HG02588 (cell line): Measurements from ENCODE around the gene DSTYK.
"Not testable (repeated sequence)": the region's sequence is repeated elsewhere in the genome, so short reads cannot be mapped to it uniquely, and the experiment has no call there.

ENCODE experiments used
- ATAC-seq: cut with Tn5 transposase; IDR thresholded peaks from one replicate; pipeline ENCODE4 v1.9.1; 2021; ENCODE audit warnings: mild to moderate bottlenecking, moderate library complexity; ENCODE audit not compliant: unreplicated experiment

The DSTYK gene

DNA sequence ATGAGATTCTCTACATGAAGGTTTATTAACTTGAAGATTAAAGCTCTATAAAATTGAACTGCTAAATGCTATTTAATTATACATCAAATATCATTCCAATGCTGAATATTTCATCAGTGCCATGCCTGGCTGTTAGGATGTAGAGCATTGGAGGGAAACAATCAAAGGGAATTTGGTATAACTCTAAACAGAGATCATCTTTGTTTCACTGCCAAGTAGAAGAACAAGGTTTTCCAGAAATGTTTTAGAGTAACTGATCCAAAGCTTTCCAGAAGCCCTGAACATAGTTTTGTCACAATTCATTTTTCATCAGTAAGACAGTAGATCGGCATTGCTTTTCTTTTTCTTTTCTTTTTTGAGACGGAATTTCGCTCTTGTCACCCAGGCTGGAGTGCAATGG, 5.9 kb upstream of the DSTYK start:
- ATAC-seq: no peak

DNA sequence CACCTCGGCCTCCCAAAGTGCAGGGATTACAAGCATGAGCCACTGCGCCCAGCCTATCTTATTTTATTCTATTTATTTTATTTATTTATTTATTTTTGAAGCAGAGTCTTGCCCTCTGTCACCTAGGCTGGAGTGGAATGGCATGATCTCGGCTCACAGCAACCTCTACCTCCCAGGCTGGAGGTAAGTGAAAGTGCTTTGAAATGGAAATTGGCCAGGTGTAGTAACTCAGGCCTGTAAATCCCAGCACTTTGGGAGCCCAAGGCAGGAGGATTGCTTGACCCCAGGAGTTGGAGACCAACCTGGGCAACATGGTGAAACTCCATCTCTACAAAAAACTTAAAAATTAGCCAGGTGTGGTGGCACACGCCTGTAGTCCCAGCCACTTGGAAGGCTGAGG, 5.1 kb upstream of the DSTYK start:
- no peak for ATAC-seq

DNA sequence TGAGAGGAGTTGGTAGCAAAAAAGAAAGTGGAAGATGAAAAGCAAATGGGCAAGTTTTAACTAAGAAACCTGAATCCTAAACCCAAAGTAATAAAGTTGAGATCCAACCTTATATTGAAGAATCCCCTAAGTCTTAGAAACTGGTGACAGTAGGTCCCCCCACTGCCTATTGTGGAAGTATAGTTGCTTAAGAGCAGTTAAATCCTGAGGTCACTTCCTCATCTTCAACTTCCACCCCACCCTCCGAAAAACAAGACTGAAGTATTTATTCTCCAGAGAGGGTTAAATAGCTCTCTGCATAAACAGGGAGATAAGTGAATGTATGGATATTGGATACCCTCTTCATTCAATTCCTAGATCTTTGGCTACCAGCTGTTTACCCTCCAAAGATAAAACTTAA, 3.3 kb upstream of the DSTYK start:
- ATAC-seq: no peak

DNA sequence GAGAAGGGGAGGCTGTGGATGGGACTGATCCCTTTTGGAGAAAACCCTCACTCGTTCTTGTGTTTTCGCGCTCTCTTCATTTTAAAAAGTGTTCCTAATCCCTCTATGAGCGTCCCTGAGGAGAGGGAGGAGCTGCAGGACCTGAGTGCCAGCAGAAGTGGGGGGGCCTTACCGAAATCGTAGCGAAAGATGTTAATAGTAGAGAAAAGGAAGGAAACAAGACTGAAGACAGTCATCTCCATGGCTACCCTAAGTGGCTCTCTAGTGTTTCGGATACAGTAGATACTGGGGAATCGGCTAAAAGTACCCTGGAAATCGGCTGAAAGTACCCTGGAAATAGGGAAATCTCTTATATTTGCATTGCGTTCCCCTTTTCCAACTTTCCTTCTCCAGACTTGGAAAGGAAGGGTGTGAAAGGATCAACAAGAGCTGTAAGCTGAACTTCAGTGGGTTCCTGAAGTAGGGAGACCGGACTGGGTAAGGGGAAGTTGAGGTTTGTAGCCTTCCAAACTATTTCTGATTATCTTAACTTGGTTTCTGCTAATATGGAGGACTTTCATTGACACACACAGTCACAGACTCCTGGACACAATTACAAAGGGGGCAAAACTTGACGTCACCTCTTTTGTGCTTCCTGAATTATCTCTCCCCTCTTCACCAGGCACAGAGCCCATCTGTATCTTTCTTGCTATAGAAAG, 486 bp upstream of the DSTYK start:
- peak; percentile 20 for ATAC-seq

DNA sequence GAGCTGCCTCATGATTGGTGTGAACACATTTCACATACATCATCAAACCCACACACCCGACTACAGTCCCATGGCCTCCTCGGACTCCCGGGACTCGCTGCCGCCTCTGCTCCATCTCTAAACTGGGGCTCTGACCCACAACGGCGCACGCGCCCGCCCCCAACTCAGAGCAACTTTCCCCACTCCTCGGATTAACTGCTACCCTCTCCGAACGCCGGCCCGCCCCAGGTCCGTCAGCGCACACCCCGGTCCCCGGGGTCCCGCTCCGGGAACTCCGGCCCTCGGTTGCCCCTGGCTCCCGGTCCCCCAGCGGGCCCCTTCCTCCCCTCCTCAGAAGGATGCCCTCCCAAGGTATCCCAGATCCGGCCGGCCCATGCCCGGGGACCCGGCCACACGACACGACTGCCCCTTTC, 740 bp downstream of the DSTYK start:
- peak; percentile 16 for ATAC-seq

DNA sequence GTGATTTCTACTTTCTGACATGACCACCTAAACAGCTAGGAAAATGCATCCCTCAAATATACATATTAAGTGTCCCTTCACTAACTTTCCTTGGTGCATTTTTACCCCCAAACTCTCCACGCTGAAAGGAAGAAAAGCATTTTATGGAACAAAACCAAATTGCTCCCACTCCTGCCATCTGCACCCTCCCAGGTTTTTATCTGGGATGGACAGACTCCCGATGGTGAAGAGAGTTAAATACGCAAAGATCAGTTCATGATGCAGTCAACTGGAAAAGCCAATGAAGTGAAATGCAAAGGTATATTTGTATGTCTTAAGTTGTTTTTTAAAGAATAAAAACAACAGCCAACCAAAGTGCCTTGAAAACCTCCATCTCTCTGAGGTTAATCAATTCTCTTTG, 2.7 kb downstream of the DSTYK start:
- ATAC-seq: no peak

DNA sequence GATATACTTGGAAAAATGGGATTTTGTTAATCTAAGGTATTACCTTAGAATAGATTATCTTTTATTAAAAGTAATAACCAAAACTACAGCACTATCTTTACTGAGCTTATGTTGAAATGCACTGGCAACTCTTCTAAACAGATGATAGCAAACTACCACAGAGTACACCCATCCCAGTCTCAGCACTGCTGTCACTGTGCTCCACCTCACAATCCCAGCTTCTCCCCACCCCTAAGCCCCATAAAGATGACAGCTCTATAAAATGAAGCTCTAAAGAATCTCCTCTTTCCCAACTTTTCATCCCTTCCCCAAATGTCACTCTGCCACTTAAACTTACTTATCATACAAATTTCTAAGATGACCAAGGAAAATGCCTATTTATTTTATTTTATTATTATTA, 6.4 kb downstream of the DSTYK start:
- ATAC-seq: no peak

DNA sequence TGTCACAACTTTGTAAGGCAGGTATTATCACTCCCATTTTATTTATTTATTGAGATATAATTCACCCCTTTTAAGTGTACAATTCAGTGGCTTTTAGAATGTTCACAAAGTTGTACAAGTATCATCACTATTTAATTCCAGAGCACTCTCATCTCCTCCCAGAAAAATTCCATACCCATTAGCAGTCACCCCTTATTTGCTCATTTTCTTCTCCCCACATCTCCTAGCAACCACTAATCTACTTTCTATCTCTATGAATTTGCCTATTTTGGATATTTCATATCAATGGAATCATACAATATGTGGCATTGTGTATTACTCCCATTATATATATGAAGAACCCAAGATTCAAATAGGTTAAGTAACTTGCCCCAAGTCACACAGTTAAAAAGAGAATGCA, 7.0 kb downstream of the DSTYK start:
- no peak for ATAC-seq

DNA sequence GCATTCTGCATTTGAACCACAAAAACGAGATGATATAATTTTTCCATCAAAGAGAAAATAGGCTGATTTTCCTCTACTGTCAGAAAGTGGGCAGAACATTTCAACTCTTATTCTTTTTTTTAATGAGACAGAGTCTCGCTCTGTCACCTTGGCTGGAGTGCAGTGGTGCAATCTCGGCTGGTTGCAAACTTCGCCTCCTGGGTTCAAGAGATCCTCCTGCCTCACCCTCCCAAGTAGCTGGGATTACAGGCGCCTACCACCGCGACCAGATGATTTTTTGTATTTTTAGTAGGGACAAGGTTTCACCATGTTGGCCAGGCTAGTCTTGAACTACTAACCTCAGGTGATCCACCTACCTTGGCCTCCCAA, 11.6 kb downstream of the DSTYK start:
- no peak for ATAC-seq

DNA sequence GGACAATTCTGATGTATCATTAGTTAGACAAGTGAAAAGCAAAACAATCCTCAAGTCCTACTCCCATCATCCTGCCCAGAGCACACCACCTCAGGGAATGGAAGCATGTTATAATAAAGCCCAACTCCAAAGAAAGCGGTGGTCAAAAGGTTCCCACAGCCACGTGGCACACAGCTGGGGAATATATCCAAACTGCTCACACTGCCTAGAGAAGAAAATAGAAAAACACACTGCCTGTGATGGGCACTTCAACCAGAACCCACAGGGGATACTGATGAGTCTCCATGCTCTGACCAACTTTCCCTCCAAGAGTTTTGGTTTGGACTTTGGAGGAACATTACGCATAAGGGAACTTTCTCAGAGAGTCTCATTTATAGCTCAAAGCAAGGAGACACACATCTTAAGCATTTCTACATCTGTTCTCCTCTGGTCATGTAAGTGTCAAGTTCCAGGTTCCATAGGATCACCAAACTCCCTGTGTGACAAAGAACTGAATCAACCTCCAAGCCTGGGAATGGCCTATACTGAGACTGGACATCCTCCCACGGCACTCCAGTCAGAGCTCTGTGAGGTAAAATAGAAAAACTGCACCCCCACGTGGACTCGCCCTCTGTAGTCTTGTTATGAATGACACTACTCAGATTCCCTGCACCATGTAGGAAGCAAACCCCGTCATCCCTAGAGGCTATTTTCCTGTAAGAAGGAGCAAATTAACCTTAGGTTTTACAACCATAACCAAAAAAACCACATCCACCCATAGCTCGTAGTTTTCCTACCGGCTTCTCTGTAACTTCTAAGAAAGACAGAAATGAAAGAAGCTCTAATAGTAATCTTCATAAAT, 12.2 kb downstream of the DSTYK start:
- no peak for ATAC-seq

DNA sequence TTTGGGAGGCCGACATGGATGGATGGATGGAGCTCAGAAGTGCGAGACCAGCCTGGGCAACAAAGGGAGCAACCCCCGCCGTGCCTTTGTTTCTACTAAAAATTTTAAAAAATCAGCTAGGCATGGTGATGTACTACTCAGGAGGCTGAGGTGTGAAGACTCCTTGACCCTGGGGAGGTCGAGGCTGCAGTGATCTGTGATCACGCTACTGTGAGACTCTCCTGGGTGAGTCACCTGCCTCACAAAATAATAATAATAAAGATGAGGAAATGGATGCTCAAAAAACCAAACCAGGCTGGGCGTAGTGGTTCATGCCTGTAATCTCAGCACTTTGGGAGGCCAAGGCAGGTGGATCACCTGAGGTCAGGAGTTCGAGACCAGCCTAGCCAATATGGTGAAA, 19.2 kb downstream of the DSTYK start:
- ATAC-seq: no peak

DNA sequence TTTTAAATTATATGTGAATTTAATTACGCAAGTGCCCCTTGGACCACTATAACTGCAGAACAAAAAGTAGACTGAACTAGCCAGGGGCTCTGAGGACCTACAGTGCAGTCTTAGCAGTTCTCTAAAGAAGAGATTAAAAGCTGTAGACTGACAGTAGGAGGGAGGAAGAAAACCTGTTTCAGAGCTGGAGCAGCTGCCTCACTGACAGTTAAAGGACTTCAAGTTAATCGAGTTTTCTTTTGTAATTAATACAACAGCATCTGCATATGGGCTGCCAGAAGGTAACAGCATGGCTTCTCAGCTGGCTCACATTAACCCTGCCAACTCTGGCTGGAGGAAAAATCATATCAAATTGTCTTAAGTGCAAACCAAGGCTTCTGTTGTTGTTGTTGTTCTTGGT, 19.9 kb downstream of the DSTYK start:
- ATAC-seq: no peak

DNA sequence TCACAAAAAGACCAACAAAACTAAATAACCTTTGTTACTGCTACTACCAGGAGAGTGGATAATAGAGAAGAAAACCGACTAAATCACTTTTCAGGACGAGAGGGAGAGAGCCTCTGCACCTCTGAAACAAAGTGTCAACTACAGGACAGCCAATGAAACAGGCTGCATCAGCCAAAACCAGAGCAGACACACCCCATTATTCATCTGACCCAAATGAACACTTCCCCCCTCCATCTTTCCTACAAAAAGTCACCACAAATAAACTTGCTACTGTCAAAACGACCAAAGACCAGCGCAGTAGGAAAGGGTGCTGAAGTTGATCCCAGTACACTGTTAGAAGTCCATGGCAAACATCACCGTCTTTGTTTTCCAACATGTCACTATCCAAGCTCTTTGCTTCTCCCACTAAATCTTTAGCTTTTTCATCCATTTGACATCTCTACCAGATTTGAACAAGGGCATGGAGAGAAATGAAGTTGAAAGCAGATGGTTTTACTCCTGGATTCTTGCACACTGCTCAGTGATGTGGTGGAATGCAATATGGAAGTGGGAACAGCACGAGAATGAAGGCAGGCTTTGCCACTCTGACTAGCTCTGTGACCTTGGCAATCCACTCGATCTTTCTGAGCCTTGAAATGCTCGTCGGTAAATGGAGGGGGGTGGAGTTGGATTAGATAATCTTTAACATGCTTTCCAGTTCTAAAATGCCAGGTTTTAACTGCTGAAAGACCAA, 20.5 kb downstream of the DSTYK start:
- ATAC-seq: no peak

DNA sequence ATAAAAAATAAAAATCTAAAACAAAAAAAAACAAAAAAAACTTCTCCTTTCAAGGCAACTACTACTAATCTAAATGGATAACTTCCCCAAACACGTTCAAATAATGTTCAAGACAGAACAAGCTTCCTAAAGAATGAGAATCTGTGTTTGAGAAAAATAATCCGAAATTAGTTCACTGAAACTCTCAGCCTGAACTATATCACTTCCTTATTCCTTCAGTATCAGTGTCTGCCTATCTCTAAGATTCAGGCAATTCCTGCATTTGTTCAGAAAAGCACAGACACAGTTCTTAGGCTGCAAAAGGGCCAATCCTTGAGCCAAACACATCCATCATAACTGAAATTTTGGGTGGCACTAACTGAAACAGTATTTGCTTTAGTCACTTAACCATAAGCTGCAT, 22.4 kb downstream of the DSTYK start:
- ATAC-seq: no peak

DNA sequence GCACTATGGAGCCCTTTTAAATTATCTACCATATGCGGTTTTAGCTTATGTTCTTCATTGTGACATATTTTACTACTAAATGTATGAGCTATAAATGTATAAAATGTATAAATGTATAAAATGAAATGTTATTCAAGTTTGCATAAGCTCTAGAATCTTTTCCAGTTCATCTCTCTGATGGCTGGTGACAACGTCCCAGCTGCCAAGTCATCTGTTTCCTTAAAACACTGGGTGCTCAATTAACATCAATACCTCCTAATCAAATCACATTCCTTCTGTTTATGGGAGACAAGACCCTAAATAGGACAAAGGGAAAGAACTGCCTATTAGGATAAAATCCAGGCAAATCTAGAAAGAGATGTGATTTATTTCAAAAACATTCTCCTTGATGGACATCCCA, 22.9 kb downstream of the DSTYK start:
- ATAC-seq: no peak

DNA sequence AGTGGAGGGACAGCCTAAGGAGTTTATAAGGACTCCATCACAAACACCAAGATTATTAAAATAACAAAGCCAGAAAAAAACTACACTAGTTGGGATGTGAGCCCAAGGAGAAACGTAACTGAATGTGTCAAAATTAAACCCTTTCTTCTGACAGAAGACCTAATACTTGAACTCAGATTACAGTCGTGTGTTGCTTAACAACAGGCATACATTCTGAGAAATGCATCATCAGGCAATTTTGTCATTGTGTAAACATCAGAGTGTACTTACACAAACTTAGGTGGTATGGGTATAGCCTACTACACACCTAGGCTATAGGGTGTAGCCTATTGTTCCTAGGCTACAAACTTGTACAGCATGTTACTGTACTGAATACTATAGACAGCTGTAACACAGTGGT, 23.4 kb downstream of the DSTYK start:
- ATAC-seq: no peak

DNA sequence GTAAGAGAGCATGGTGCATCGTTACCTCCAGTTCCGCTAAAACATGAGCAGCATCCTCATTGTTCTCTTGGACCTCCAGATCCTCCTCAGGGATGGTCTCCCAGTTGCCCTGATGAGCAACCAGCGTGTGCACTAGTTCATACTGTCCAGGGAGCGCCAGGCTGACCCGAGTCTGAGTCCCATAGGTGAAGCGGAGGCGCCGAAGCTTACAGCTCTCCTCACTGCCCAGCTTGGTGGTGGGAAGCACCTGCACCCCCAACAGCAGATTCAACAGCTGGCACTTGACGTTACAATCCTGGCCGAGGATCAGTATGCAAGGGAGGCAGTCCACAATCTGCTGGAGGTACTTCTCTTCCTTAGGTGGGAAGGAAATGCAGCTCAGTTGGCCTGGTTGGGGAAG, 24.1 kb downstream of the DSTYK start:
- ATAC-seq: no peak

DNA sequence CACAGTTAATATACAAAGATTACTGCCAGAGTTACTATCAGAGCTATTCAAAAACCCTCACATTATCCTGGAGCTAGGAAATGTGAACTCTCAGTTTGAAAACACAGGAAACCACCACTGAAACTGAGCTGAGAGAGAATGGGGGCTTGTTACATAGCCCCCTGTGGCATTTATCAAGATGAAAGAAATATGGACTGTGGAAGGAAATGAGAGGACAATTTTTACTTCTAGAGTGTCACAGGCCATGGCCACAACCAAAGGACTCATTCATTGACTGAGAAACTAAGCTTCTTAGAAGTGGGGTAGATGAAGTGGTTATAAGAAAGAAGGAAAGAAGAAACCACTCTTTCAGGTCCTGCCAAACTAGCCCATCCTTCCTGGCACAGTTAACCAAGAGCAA, 25.3 kb downstream of the DSTYK start:
- no peak for ATAC-seq

DNA sequence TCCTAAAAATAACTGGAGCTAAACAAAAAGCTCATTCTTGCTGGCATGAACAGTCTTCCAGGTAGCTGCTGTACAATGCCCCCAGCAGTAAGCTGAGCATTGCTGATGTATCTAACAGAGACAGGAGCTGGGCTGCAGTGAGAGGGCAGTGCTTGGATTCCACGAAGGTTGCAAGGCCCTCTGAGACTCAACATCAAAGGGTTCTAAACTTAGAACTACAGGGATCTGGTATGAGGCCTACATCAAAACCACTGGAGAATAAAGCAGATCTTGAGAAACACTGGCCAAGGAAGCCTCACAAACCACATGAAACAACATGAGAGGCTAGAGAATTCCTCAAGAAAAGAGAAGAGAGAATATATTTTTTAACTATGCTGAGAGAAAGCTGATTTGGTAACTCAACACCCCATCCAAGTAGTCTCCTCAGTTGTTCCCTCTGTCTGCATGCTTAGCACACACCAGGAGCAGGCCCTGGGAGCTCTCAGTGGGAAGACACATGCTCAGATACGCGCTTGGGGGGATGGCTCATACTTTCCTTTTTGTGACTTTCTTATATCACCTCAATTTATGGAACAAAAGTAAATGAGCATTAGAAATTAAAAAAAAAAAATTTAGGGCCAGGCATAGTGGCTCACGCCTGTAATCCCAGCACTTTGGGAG, 27.7 kb downstream of the DSTYK start:
- ATAC-seq: no peak

DNA sequence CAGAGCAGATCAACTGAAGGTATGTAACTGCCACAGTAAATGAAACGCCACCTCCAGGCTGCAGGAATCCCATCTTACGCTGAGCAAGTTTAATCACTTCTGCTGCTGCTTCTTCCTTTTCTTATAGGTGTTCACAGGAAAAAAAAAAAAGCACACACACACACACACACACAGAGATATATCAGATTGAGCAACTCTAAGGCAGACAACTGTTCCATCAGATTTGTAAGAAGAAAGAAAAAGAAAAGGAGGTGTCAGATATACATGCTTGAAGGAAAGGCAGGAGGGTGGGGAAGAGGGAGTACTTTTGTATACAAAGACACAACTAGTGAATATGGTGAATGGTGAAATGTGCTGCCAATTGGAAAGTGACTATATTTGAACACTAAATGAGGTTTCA, 28.6 kb downstream of the DSTYK start:
- ATAC-seq: no peak

DNA sequence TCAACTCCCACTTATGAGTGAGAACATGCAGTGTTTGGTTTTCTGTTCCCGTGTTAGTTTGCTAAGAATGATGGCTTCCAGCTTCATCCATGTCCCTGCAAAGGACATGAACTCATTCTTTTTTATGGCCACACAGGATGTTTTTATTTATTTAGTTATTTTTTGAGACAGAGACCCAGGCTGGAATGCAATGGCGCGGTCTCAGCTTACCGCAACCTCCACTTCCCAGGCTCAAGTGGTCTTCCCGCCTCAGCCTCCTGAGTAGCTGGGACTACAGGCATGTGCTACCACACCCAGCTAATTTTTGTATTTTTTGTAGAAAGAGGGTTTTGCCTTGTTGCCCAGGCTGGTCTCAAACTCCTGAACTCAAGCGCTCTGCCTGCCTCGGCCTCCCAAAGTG, 31.2 kb downstream of the DSTYK start:
- ATAC-seq: not testable (repeated sequence)
